H9 (cell line): Measurements from ENCODE around the gene SIL1. TPM values are rescaled to one million over a fixed set of nuclear protein-coding genes. Genes with fewer than 3 reads are reported as not detected.

Experiments
- DNase-seq: peaks from one replicate; pipeline ENCODE4 v3.0.0-alpha.2; 2017
- H2AFZ ChIP-seq: one replicate; pipeline ENCODE4 v1.6.1; 2013; ENCODE audit warnings: mild to moderate bottlenecking, low read length, control low read depth, moderate library complexity
- H2AK5ac ChIP-seq: 2 replicates; pipeline ENCODE4 v1.6.1; 2013; ENCODE audit warnings: low read length, control low read depth, mixed read lengths; ENCODE audit not compliant: insufficient read length
- H2BK120ac ChIP-seq: one replicate; pipeline ENCODE4 v1.6.1; 2013; ENCODE audit warnings: low read depth, mild to moderate bottlenecking, low read length, control low read depth, inconsistent platforms; ENCODE audit not compliant: poor library complexity, severe bottlenecking
- H2BK12ac ChIP-seq: 2 replicates; pipeline ENCODE4 v1.6.1; 2013; ENCODE audit warnings: low read length, control low read depth, mixed read lengths, low read depth; ENCODE audit not compliant: insufficient read length
- H2BK15ac ChIP-seq: 2 replicates; pipeline ENCODE4 v1.6.1; 2013; ENCODE audit warnings: low read depth, low read length, control low read depth
- H2BK20ac ChIP-seq: one replicate; pipeline ENCODE4 v1.6.1; 2013; ENCODE audit warnings: low read depth, mild to moderate bottlenecking, low read length, control low read depth, inconsistent platforms; ENCODE audit not compliant: poor library complexity, severe bottlenecking
- H2BK5ac ChIP-seq: 2 replicates; pipeline ENCODE4 v1.6.1; 2013; ENCODE audit warnings: low read length, control low read depth, mixed read lengths; ENCODE audit not compliant: insufficient read length
- H3K14ac ChIP-seq: 2 replicates; pipeline ENCODE4 v1.6.1; 2013; ENCODE audit warnings: low read length, control low read depth; ENCODE audit not compliant: insufficient read depth
- H3K18ac ChIP-seq: 2 replicates; pipeline ENCODE4 v1.6.1; 2013; ENCODE audit warnings: low read depth, mild to moderate bottlenecking, mixed read lengths, low read length, control low read depth; ENCODE audit not compliant: insufficient read length
- H3K23ac ChIP-seq: 2 replicates; pipeline ENCODE4 v1.6.1; 2013; ENCODE audit warnings: low read length, control low read depth, mixed read lengths, low read depth; ENCODE audit not compliant: insufficient read length
- H3K23me2 ChIP-seq: 2 replicates; pipeline ENCODE4 v1.6.1; 2013; ENCODE audit warnings: low read depth, mild to moderate bottlenecking, mixed read lengths, low read length, control low read depth; ENCODE audit not compliant: insufficient read length, poor library complexity, severe bottlenecking
- H3K27ac ChIP-seq: 2 replicates; pipeline ENCODE4 v1.5.1; 2013; ENCODE audit warnings: low read length, control low read depth, mixed read lengths, low read depth; ENCODE audit not compliant: insufficient read length
- H3K27me3 ChIP-seq: 2 replicates; pipeline ENCODE4 v1.6.1; 2013; ENCODE audit warnings: low read length, control low read depth, inconsistent platforms; ENCODE audit not compliant: insufficient read depth
- H3K4ac ChIP-seq: 2 replicates; pipeline ENCODE4 v1.6.1; 2013; ENCODE audit warnings: low read depth, mild to moderate bottlenecking, control low read depth, inconsistent platforms, low read length, moderate library complexity
- H3K4me1 ChIP-seq: 2 replicates; pipeline ENCODE4 v1.6.1; 2013; ENCODE audit warnings: low read length, control low read depth, inconsistent platforms; ENCODE audit not compliant: insufficient read depth
- H3K4me2 ChIP-seq: 2 replicates; pipeline ENCODE4 v1.6.1; 2013; ENCODE audit warnings: low read length, control low read depth, mixed read lengths; ENCODE audit not compliant: insufficient read length, insufficient read depth
- H3K56ac ChIP-seq: 2 replicates; pipeline ENCODE4 v1.6.1; 2013; ENCODE audit warnings: low read depth, mild to moderate bottlenecking, mixed read lengths, low read length, control low read depth; ENCODE audit not compliant: insufficient read length
- H3K79me1 ChIP-seq: 2 replicates; pipeline ENCODE4 v1.6.1; 2013; ENCODE audit warnings: low read depth, mild to moderate bottlenecking, moderate library complexity, low read length, control low read depth, inconsistent platforms; ENCODE audit not compliant: insufficient read depth, poor library complexity, severe bottlenecking
- H3K79me2 ChIP-seq: 2 replicates; pipeline ENCODE4 v1.6.1; 2013; ENCODE audit warnings: low read length, control low read depth, inconsistent platforms; ENCODE audit not compliant: insufficient read depth
- H3K9ac ChIP-seq: 2 replicates; pipeline ENCODE4 v1.6.1; 2013; ENCODE audit warnings: low read length, control low read depth, mixed read lengths; ENCODE audit not compliant: insufficient read length; ENCODE audit errors: extremely low read depth
- H3K9me3 ChIP-seq: one replicate; pipeline ENCODE4 v1.6.1; 2013; ENCODE audit warnings: low read depth, low read length, inconsistent platforms; ENCODE audit not compliant: control insufficient read depth
- H3T11ph ChIP-seq: one replicate; pipeline ENCODE4 v1.6.1; 2013; ENCODE audit warnings: mild to moderate bottlenecking, low read length, control low read depth, inconsistent platforms
- H4K20me1 ChIP-seq: one replicate; pipeline ENCODE4 v1.6.1; 2013; ENCODE audit not compliant: control insufficient read depth, insufficient read length, insufficient read depth
- H4K5ac ChIP-seq: 2 replicates; pipeline ENCODE4 v1.6.1; 2013; ENCODE audit warnings: low read depth, mild to moderate bottlenecking, mixed read lengths, low read length, control low read depth; ENCODE audit not compliant: insufficient read length
- H4K8ac ChIP-seq: replicated peaks from 2 replicates; pipeline ENCODE4 v1.6.1; 2013; ENCODE audit warnings: low read length, control low read depth, mixed read lengths, low read depth; ENCODE audit not compliant: insufficient read length
- H4K91ac ChIP-seq: 2 replicates; pipeline ENCODE4 v1.6.1; 2013; ENCODE audit warnings: low read depth, mild to moderate bottlenecking, moderate library complexity, mixed read lengths, low read length, control low read depth; ENCODE audit not compliant: insufficient read length
- H3K27ac Mint-ChIP-seq, 3 experiments: 2 replicates in 2 of 3; 3 replicates in 1 of 3; pipeline ENCODE4 v1.8.0; 2020 to 2021; ENCODE audit warnings: mixed read lengths in 3 of 3, mild to moderate bottlenecking in 1 of 3, moderate library complexity in 1 of 3
- H3K27me3 Mint-ChIP-seq: 2 replicates; pipeline ENCODE4 v1.8.0; 2021; ENCODE audit warnings: low read depth, mild to moderate bottlenecking, moderate library complexity, mixed read lengths
- H3K36me3 Mint-ChIP-seq, 3 experiments: 2 replicates in 2 of 3; 3 replicates in 1 of 3; pipeline ENCODE4 v1.8.0; 2020 to 2021; ENCODE audit warnings: low read depth in 3 of 3, mixed read lengths in 3 of 3; ENCODE audit not compliant: insufficient read depth in 1 of 3
- H3K4me1 Mint-ChIP-seq, 2 experiments: 2 replicates each; pipeline ENCODE4 v1.8.0; 2020; ENCODE audit warnings: mixed read lengths in 2 of 2
- H3K4me3 Mint-ChIP-seq, 2 experiments: 2 replicates in 1 of 2; 3 replicates in 1 of 2; pipeline ENCODE4 v1.8.0; 2020 to 2021; ENCODE audit warnings: mild to moderate bottlenecking in 2 of 2, mixed read lengths in 2 of 2, moderate library complexity in 1 of 2
- H3K9me3 Mint-ChIP-seq, 2 experiments: 2 replicates in 1 of 2; 3 replicates in 1 of 2; pipeline ENCODE4 v1.8.0; 2020; ENCODE audit warnings: mild to moderate bottlenecking in 2 of 2, mixed read lengths in 2 of 2, moderate library complexity in 1 of 2
- WGBS: extraction: QIAGEN DNeasy Blood & Tissue Kit; methylation state at CpG from one replicate; pipeline ENCODE4 v1.1.7; 2013; ENCODE audit warnings: missing lambda C conversion rate, low lambda C conversion rate, mixed read lengths; ENCODE audit not compliant: insufficient read length; ENCODE audit errors: extremely low coverage; 5-methylcytosine and 5-hydroxymethylcytosine counted together
- total RNA-seq: library from RNA; stranded (reverse); gene quantifications from 2 replicates; pipeline ENCODE4 v1.2.1, GENCODE V29; 2021
- TF ChIP-seq, protein P1 (sequence below): fragments of 200-600 bp; sonication (generic); conservative IDR thresholded peaks from 3 replicates; pipeline ENCODE4 v1.8.0; 2021; ENCODE audit warnings: antibody characterized with exemption, mild to moderate bottlenecking

Gene SIL1
- total RNA-seq, 1 experiment from 2014 or later, result 10.6 TPM

DNA sequence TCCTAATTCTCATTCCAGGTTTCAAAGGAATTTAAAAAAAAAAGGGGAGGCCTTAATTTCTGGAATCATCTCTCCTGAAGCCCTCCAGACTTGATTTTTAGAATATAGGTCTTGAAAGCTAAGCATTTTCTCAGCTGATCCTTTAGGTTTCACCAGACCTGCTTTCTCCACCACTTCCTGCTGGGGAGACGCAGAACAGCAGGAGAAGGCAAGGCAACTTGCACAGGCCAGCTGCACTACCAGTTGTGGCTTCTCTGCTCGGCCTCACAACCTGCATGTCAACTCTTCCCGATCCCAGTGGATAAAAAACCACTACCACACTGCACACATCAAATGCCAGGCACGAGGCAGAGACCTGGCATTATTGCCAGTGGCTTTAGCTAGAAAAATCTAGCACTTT is 119.8 kb downstream of the SIL1 start:
- peaks cover 0 to 3% of the 10 kb centered on the region in 2 experiments; a peak in 1 of 5 replicates for H3K9me3 Mint-ChIP-seq
- H3K23ac ChIP-seq, result no peak overlapping the region
- H4K91ac ChIP-seq, result no peak overlapping the region
- H2BK15ac ChIP-seq, result no peak overlapping the region
- no peak overlapping the region for H4K8ac ChIP-seq
- H3K9me3 ChIP-seq, result no peaks in the 10 kb centered on the region
- DNase-seq, result no peak
- H2BK12ac ChIP-seq, result no peak overlapping the region
- H3K23me2 ChIP-seq, result no peaks in the 10 kb centered on the region
- TF ChIP-seq, protein P1, sequence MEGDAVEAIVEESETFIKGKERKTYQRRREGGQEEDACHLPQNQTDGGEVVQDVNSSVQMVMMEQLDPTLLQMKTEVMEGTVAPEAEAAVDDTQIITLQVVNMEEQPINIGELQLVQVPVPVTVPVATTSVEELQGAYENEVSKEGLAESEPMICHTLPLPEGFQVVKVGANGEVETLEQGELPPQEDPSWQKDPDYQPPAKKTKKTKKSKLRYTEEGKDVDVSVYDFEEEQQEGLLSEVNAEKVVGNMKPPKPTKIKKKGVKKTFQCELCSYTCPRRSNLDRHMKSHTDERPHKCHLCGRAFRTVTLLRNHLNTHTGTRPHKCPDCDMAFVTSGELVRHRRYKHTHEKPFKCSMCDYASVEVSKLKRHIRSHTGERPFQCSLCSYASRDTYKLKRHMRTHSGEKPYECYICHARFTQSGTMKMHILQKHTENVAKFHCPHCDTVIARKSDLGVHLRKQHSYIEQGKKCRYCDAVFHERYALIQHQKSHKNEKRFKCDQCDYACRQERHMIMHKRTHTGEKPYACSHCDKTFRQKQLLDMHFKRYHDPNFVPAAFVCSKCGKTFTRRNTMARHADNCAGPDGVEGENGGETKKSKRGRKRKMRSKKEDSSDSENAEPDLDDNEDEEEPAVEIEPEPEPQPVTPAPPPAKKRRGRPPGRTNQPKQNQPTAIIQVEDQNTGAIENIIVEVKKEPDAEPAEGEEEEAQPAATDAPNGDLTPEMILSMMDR, result no peak; the same call in 2 of the 3 replicates
- no peak overlapping the region for H2BK5ac ChIP-seq
- H3K4me1 ChIP-seq, result no peaks in the 10 kb centered on the region
- no peak overlapping the region for H3K4me3 Mint-ChIP-seq
- no peak overlapping the region for H3K4ac ChIP-seq
- no peaks in the 10 kb centered on the region for H3K79me1 ChIP-seq
- H3K27me3 ChIP-seq, result no peaks in the 10 kb centered on the region
- WGBS, result no CpG with 5 or more reads among the region's 4 CpGs
- no peak overlapping the region for H3K9ac ChIP-seq
- no peak overlapping the region for H3K4me2 ChIP-seq
- H2BK120ac ChIP-seq, result no peak overlapping the region
- H4K20me1 ChIP-seq, result no peaks in the 10 kb centered on the region
- no peak overlapping the region for H2AK5ac ChIP-seq
- peaks cover 0 to 3% of the 10 kb centered on the region in 2 experiments; a peak in 1 of 4 replicates for H3K4me1 Mint-ChIP-seq
- H3K36me3 Mint-ChIP-seq, result no peaks in the 10 kb centered on the region
- no peak overlapping the region for H3K18ac ChIP-seq
- H3K27ac Mint-ChIP-seq, result no peak overlapping the region
- H3K27me3 Mint-ChIP-seq, result no peaks in the 10 kb centered on the region
- no peak overlapping the region for H3K14ac ChIP-seq
- no peak overlapping the region for H3K56ac ChIP-seq
- no peak overlapping the region for H4K5ac ChIP-seq
- H2AFZ ChIP-seq, result no peak overlapping the region
- H2BK20ac ChIP-seq, result no peak overlapping the region
- H3K79me2 ChIP-seq, result no peaks in the 10 kb centered on the region
- no peak overlapping the region for H3T11ph ChIP-seq
- no peak overlapping the region for H3K27ac ChIP-seq
